ENCODE results near the gene STAC.

STAC gene

DNA sequence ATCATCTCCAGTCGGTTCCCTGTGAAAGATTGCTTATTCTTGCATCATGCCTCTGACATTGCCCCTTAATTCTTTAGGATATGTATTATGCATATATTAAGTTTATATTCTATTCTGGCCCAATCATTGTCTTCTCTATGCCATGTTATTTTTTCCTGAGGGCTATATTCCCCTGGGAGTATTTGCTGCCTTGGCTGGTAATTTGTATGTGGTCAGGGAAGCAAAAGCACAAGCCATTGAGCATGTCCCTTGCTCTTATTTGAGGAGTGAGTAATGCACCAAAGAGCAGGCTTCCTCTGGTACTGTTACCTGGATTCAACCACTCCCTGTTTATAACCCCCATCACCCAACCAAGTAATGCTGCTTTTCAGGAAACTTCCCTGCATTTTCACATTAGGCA is 36.3 kb downstream of the STAC start:
- TF ChIP-seq, protein P1, sequence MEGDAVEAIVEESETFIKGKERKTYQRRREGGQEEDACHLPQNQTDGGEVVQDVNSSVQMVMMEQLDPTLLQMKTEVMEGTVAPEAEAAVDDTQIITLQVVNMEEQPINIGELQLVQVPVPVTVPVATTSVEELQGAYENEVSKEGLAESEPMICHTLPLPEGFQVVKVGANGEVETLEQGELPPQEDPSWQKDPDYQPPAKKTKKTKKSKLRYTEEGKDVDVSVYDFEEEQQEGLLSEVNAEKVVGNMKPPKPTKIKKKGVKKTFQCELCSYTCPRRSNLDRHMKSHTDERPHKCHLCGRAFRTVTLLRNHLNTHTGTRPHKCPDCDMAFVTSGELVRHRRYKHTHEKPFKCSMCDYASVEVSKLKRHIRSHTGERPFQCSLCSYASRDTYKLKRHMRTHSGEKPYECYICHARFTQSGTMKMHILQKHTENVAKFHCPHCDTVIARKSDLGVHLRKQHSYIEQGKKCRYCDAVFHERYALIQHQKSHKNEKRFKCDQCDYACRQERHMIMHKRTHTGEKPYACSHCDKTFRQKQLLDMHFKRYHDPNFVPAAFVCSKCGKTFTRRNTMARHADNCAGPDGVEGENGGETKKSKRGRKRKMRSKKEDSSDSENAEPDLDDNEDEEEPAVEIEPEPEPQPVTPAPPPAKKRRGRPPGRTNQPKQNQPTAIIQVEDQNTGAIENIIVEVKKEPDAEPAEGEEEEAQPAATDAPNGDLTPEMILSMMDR (IDR thresholded peaks at IDR 0.05): no peak
- Histone ChIP-seq H3K9me3 (peaks cover 0 to 17% (median 0%) of the 10 kb centered on the region in 3 donors), H3K27me3 (no peaks in the 10 kb centered on the region), H3K27ac (no peak overlapping the region), H3K4me3 (no peak overlapping the region), H3K36me3 (peaks cover 0 to 9% (median 7%) of the 10 kb centered on the region in 3 donors), H3K4me1 (no peaks in the 10 kb centered on the region)
- no peak for DNase-seq
- intact Hi-C loops (cut with DNase I; ENCODE audit: low total_unique reads): no loop called here

DNA sequence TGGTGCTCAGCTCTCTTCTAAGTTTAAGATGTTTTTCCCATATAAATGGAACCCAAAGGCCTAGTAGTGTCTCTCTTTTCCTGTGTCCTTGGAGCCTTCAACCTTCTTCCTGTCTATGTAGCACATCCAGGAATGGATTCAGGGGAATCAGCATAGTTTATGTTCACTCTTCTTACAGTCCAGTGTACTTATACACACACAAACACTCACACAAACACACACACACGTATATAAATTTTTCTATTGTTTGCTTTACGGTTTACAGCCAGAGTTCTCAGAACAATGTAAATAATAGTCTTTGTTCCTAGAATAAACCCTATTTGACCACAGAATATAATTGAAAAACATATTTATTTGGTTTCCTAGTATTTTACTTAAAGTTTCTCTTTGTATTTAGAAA is 36.9 kb downstream of the STAC start:
- Histone ChIP-seq H3K27ac (no peak overlapping the region), H3K9me3 (peaks cover 0 to 17% (median 0%) of the 10 kb centered on the region in 3 donors)

DNA sequence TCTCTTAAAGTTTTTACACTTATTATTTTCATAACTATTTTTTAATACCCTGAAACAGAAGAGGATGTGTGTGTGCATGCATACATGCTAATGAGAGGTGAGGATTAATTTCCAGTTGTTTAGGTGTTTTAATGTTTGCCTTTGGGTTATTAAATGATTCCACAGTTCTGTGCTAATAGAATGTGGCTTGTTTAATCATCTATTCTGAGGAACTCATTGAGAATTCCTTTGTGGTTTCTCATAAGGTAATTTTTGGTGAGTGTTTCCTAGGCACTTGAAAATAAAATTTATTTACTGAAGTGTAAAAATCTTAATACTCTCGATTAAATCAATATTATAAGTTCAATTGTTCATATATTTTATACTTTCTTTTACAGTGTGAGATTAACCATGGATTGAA is 38.0 kb downstream of the STAC start:
- Histone ChIP-seq H3K4me3 (no peak overlapping the region), H3K36me3 (peaks cover 0 to 7% (median 0%) of the 10 kb centered on the region in 3 donors), H3K4me1 (no peaks in the 10 kb centered on the region), H3K27me3 (no peaks in the 10 kb centered on the region), H3K9me3 (peaks cover 0 to 17% (median 0%) of the 10 kb centered on the region in 3 donors), H3K27ac (no peak overlapping the region)
- TF ChIP-seq, protein P1 (IDR thresholded peaks at IDR 0.05): no peak
- DNase-seq: no peak
- intact Hi-C loops (cut with DNase I; ENCODE audit: low total_unique reads): no loop called here

More for the DNA sequence above, 36.9 kb downstream of the STAC start:
- Histone ChIP-seq H3K36me3 (peaks cover 0 to 7% (median 3%) of the 10 kb centered on the region in 3 donors), H3K4me3 (no peak overlapping the region), H3K4me1 (no peaks in the 10 kb centered on the region), H3K27me3 (no peaks in the 10 kb centered on the region)
- TF ChIP-seq, protein P1 (IDR thresholded peaks at IDR 0.05): no peak
- DNase-seq: no peak
- intact Hi-C loops (cut with DNase I; ENCODE audit: low total_unique reads): no loop called here

DNA sequence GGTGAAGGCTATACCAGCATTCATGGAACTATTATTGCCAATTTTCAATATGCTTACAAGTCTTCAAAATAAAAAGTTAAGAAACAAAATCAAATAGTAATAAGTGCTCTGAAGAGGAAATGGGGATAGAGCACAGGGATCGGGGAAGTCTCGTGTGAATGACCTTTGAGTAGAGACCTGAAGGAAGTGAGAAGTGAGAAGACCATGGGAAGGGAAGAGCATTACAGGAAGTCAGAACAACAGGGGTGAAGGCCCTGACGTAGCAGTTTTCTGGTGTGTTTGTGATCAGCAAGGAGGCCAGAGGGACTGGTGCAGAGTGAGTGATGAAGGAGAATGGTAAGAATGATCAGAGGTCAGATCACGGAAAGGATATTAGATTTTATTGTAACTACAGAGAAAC is 48.1 kb downstream of the STAC start:
- no peaks in the 10 kb centered on the region for H3K36me3 ChIP-seq

DNA sequence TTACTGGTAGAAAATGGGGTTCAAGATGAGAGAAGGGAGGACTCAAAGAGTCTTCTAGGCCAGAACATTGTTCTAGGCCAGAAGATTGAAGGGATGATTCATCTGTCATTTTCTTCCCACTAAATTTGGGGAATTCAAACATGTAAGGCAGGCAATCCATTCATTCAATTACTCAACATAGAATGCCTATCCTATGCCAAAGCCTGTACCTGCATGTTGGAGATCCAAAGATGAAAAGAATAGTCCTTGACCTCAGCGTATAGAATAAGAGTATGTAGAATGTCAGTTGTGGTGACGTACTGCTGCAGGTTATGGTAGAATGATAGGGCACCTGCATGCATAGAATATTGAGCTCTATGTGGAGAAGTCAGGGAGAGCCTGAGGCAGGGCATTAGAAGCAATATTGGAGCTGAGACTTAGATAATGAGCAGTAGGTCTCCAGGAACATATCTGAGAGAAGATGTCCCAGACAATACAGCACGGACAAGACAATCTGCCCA is 49.7 kb downstream of the STAC start:
- DNase-seq: no peak
- no peak overlapping the region for H3K4me3 ChIP-seq
- intact Hi-C loops (cut with DNase I; ENCODE audit: low total_unique reads): no loop called here
- no peaks in the 10 kb centered on the region for H3K27me3 ChIP-seq
- H3K9me3 ChIP-seq: no peaks in the 10 kb centered on the region
- no peaks in the 10 kb centered on the region for H3K36me3 ChIP-seq
- TF ChIP-seq, protein P1 (IDR thresholded peaks at IDR 0.05): no peak
- peaks cover 0 to 37% (median 16%) of the 10 kb centered on the region in 4 donors for H3K4me1 ChIP-seq
- no peak overlapping the region for H3K27ac ChIP-seq

More for the DNA sequence above, 48.1 kb downstream of the STAC start:
- Histone ChIP-seq H3K27ac (no peak overlapping the region), H3K9me3 (no peaks in the 10 kb centered on the region), H3K4me3 (no peak overlapping the region), H3K27me3 (no peaks in the 10 kb centered on the region), H3K4me1 (peaks cover 0 to 21% (median 5%) of the 10 kb centered on the region in 4 donors)
- intact Hi-C loops (cut with DNase I; ENCODE audit: low total_unique reads): no loop called here
- TF ChIP-seq, protein P1 (IDR thresholded peaks at IDR 0.05): no peak
- no peak for DNase-seq

DNA sequence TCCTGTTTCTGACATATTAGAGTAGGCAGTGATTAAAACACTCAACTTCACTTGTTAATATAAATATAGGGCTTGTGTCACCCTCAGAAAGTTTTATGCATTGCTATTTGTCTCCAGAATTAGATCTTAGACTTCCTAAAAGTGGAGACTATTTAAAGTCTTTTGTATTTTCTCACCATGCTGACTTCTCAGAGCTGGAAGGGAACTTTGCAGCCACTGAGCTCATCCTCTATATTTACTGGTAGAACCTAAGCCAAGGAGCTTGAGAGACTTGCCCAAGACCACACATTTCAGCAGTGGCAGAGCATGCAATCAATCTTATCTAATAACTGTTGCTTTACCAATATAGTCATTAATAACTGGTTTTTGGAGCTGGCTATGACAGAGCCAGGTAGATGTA is 53.2 kb downstream of the STAC start:
- intact Hi-C loops (cut with DNase I; ENCODE audit: low total_unique reads): no loop called here
- H3K9me3 ChIP-seq: no peaks in the 10 kb centered on the region
- DNase-seq: no peak
- H3K4me1 ChIP-seq: peaks cover 0 to 42% (median 16%) of the 10 kb centered on the region in 4 donors
- no peaks in the 10 kb centered on the region for H3K36me3 ChIP-seq
- TF ChIP-seq, protein P1 (IDR thresholded peaks at IDR 0.05): no peak
- H3K4me3 ChIP-seq: no peak overlapping the region
- no peaks in the 10 kb centered on the region for H3K27me3 ChIP-seq
- peak overlapping the region in 1 of 2 donors; percentile 23 for H3K27ac ChIP-seq
